GM18873 (cell line): ENCODE data around the gene RTL10.

Experiments
- ATAC-seq: cut with Tn5 transposase; IDR thresholded peaks from one replicate; pipeline ENCODE4 v1.9.1; 2021; ENCODE audit warnings: mild to moderate bottlenecking, moderate library complexity, moderate number of reproducible peaks; ENCODE audit not compliant: unreplicated experiment, low FRiP score

RTL10 gene

GRCh38 chr22:19866665-19867009 lies 12.0 kb upstream of the RTL10 start:
- no peak for ATAC-seq

GRCh38 chr22:19865141-19865829 lies 10.6 kb upstream of the RTL10 start:
- no peak for ATAC-seq

GRCh38 chr22:19864538-19865106 lies 9.9 kb upstream of the RTL10 start:
- ATAC-seq = no peak

- no peak for ATAC-seq
Measured at GRCh38 chr22:19863571-19863970, 8.9 kb upstream of the RTL10 start.

GRCh38 chr22:19862619-19863246 lies 8.1 kb upstream of the RTL10 start:
- no peak for ATAC-seq

- no peak for ATAC-seq
Measured at GRCh38 chr22:19859861-19860510, 5.3 kb upstream of the RTL10 start.

GRCh38 chr22:19857382-19857781 lies 2.7 kb upstream of the RTL10 start:
- no peak for ATAC-seq

- ATAC-seq = peak; percentile 30
Measured at GRCh38 chr22:19855504-19856409, 1.1 kb upstream of the RTL10 start.

GRCh38 chr22:19853879-19854777 lies 546 bp downstream of the RTL10 start:
- no peak for ATAC-seq

GRCh38 chr22:19853058-19853878 lies 1.4 kb downstream of the RTL10 start:
- no peak for ATAC-seq

GRCh38 chr22:19852177-19852781 lies 2.4 kb downstream of the RTL10 start:
- no peak for ATAC-seq

GRCh38 chr22:19851291-19852176 lies 3.1 kb downstream of the RTL10 start:
- no peak for ATAC-seq

- no peak for ATAC-seq
Measured at GRCh38 chr22:19850763-19851109, 3.9 kb downstream of the RTL10 start.

GRCh38 chr22:19849835-19850762 lies 4.6 kb downstream of the RTL10 start:
- ATAC-seq = no peak

- ATAC-seq = no peak
Measured at GRCh38 chr22:19848298-19849224, 6.1 kb downstream of the RTL10 start.

GRCh38 chr22:19847345-19847632 lies 7.4 kb downstream of the RTL10 start:
- ATAC-seq = no peak
